Nephron (organoid): Measurements from ENCODE around the gene ARFRP1.

Experiments
- H3K27ac Mint-ChIP-seq, 3 experiments: 2 replicates each; pipeline ENCODE4 v1.8.0; 2020; ENCODE audit warnings: mixed read lengths in 3 of 3, mild to moderate bottlenecking in 2 of 3, moderate library complexity in 1 of 3
- H3K27me3 Mint-ChIP-seq: 2 replicates; pipeline ENCODE4 v1.8.0; 2021; ENCODE audit warnings: low read depth, mild to moderate bottlenecking, moderate library complexity, mixed read lengths
- H3K36me3 Mint-ChIP-seq: 2 replicates; pipeline ENCODE4 v1.8.0; 2020; ENCODE audit warnings: low read depth, mixed read lengths
- H3K4me1 Mint-ChIP-seq: 2 replicates; pipeline ENCODE4 v1.8.0; 2020; ENCODE audit warnings: mixed read lengths
- H3K4me3 Mint-ChIP-seq, 3 experiments: 2 replicates each; pipeline ENCODE4 v1.8.0; 2020; ENCODE audit warnings: mild to moderate bottlenecking in 3 of 3, mixed read lengths in 3 of 3, moderate library complexity in 2 of 3
- H3K9me3 Mint-ChIP-seq: 2 replicates; pipeline ENCODE4 v1.8.0; 2020; ENCODE audit warnings: mixed read lengths
- TF ChIP-seq, protein P1 (sequence below), 3 experiments: fragments of 200-600 bp; sonication (generic); IDR thresholded peaks; one replicate each; pipeline ENCODE4 v1.5.0; 2021; ENCODE audit warnings: antibody characterized with exemption in 3 of 3; ENCODE audit not compliant: unreplicated experiment in 3 of 3

ARFRP1 gene

DNA sequence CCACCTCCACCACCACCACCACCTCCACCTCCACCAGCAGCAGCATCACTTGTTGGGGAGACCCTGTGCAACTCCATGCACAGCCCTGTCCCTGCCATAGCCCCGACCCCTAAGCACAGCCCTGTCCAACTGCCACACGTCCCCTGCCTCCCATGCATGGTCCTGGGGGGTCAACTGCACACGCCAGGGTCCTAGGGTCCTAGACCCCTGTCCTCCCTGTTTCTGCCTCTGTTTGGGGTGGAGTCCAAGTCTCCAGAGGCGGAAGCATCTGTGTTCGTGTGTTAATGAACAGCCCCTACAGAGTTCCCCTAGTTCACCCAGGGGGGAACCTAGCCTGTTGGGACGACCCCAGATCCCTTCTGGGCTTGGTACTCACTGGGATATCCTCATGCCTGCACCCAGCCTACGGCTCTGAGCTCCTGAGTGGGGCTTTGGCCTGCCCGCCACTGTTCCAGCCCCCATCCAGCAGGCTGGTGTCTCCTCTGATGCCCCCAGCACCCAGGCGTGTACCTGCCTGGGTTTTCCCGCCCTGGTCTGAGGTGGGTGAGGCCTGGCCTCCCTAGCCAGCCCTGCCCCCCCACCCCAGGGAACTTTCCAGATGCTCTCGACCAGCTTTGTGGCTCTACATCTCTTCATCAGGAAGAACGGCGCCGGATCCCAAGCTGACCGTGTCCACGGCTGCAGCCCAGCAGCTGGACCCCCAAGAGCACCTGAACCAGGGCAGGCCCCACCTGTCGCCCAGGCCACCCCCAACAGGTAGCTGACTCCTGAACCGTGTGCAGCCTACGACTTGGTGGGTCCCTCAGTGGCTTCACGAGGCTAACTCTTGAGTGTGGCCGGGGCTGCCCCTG, 13.8 kb downstream of the ARFRP1 start:
- TF ChIP-seq, protein P1, sequence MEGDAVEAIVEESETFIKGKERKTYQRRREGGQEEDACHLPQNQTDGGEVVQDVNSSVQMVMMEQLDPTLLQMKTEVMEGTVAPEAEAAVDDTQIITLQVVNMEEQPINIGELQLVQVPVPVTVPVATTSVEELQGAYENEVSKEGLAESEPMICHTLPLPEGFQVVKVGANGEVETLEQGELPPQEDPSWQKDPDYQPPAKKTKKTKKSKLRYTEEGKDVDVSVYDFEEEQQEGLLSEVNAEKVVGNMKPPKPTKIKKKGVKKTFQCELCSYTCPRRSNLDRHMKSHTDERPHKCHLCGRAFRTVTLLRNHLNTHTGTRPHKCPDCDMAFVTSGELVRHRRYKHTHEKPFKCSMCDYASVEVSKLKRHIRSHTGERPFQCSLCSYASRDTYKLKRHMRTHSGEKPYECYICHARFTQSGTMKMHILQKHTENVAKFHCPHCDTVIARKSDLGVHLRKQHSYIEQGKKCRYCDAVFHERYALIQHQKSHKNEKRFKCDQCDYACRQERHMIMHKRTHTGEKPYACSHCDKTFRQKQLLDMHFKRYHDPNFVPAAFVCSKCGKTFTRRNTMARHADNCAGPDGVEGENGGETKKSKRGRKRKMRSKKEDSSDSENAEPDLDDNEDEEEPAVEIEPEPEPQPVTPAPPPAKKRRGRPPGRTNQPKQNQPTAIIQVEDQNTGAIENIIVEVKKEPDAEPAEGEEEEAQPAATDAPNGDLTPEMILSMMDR (IDR thresholded peaks at IDR 0.05; ENCODE audit: unreplicated experiment in 3 of 3) = no peak

DNA sequence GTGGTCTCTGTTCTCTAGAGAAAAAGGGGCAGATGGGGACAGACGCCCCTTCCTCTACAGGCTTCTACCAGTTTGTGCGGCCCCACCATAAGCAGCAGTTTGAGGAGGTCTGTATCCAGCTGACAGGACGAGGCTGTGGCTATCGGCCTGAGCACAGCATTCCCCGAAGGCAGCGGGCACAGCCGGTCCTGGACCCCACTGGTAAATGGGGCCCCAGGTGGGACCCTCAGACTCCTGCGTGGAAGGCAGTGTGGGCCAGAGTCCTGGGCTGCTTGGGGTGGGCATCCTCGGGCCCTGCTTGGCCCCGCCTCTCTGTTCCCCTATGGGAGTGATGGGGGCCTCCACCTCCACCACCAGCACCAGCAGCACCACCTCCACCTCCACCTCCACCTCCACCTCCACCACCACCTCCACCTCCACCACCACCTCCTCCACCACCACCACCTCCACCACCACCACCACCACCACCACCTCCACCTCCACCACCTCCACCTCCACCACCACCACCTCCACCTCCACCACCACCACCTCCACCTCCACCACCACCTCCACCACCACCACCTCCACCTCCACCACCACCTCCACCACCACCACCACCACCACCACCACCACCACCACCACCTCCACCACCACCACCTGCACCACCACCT, 14.6 kb downstream of the ARFRP1 start:
- Mint-ChIP-seq H3K27ac (no peak overlapping the region), H3K36me3 (peaks cover 8% of the 10 kb centered on the region), H3K4me1 (no peaks in the 10 kb centered on the region), H3K4me3 (no peak overlapping the region), H3K27me3 (peaks cover 3% of the 10 kb centered on the region), H3K9me3 (no peaks in the 10 kb centered on the region)
- TF ChIP-seq, protein P1 (IDR thresholded peaks at IDR 0.05; ENCODE audit: unreplicated experiment in 3 of 3) = no peak

More for the DNA sequence above, 13.8 kb downstream of the ARFRP1 start:
- peaks cover 8% of the 10 kb centered on the region for H3K36me3 Mint-ChIP-seq
- H3K27ac Mint-ChIP-seq = no peak overlapping the region
- no peaks in the 10 kb centered on the region for H3K4me1 Mint-ChIP-seq
- H3K4me3 Mint-ChIP-seq = no peak overlapping the region
- peaks cover 3% of the 10 kb centered on the region for H3K27me3 Mint-ChIP-seq
- no peaks in the 10 kb centered on the region for H3K9me3 Mint-ChIP-seq

GRCh38 chr20:63692436-63693082, 15.2 kb downstream of the ARFRP1 start:
- no peaks in the 10 kb centered on the region for H3K9me3 Mint-ChIP-seq
- no peak overlapping the region for H3K4me3 Mint-ChIP-seq
- TF ChIP-seq, protein P1 (IDR thresholded peaks at IDR 0.05; ENCODE audit: unreplicated experiment in 3 of 3) = no peak
- peak overlapping the region in 1 of 3 experiments; percentile 57 for H3K27ac Mint-ChIP-seq
- H3K4me1 Mint-ChIP-seq = no peaks in the 10 kb centered on the region
- peaks cover 8% of the 10 kb centered on the region for H3K36me3 Mint-ChIP-seq
- H3K27me3 Mint-ChIP-seq = peaks cover 3% of the 10 kb centered on the region

DNA sequence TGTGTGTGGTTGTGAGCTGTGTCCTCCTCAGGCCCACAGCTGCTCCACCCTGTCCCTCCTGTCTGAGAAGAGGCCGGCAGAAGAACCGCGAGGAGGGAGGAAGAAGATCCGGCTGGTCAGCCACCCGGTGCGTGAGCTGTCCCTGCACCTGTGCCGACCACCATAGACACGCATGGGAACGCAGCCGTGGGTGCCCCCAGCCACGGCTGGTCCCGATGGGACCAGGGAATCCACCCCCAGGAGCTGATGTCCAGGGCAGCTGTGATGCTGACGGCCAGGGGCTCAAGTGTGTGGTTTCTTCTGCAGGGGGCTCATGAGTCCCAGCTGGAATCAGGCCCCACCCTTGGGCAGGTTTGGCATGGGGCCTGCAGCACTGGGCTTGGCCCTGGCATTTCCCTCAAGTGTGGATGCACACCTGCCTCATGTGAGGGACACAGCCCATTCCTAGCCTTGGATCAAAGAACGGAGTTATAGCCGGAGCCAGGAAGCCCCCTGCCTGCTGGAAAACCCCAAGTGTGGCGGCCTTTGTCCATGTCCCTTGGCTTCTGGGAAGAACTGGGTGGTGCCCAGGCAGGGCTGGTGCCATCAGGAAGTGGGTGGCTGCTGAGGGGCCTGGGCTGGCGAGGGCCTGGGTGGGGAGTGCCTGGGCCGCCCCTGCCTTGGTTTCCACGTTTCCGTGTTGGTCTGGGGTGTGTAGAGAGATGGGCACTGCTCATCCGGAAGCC, 15.9 kb downstream of the ARFRP1 start:
- H3K4me1 Mint-ChIP-seq = no peaks in the 10 kb centered on the region
- H3K9me3 Mint-ChIP-seq = no peaks in the 10 kb centered on the region
- H3K4me3 Mint-ChIP-seq = no peak overlapping the region
- no peaks in the 10 kb centered on the region for H3K27me3 Mint-ChIP-seq
- H3K27ac Mint-ChIP-seq = peak overlapping the region in 1 of 3 experiments; percentile 37
- peaks cover 8% of the 10 kb centered on the region for H3K36me3 Mint-ChIP-seq
- TF ChIP-seq, protein P1 (IDR thresholded peaks at IDR 0.05; ENCODE audit: unreplicated experiment in 3 of 3) = no peak

- TF ChIP-seq, protein P1 (IDR thresholded peaks at IDR 0.05; ENCODE audit: unreplicated experiment in 3 of 3) = no peak
- no peak overlapping the region for H3K4me3 Mint-ChIP-seq
- H3K27me3 Mint-ChIP-seq = no peaks in the 10 kb centered on the region
- H3K27ac Mint-ChIP-seq = peak overlapping the region in 1 of 3 experiments; percentile 37
- H3K9me3 Mint-ChIP-seq = no peaks in the 10 kb centered on the region
- peaks cover 8% of the 10 kb centered on the region for H3K36me3 Mint-ChIP-seq
- no peaks in the 10 kb centered on the region for H3K4me1 Mint-ChIP-seq
These were observed 16.7 kb downstream of the ARFRP1 start for GRCh38 chr20:63690898-63691710.
